Mammary epithelial cell (primary cell): ENCODE data around the gene EYS.

Experiments used
- EZH2 ChIP-seq: IDR thresholded peaks from 2 replicates; pipeline ENCODE4 v1.6.1; 2012; ENCODE audit warnings: low read length, inconsistent platforms, borderline replicate concordance
- TF ChIP-seq, protein P1 (sequence below), 2 donors: IDR thresholded peaks in 1 of 2; conservative IDR thresholded peaks in 1 of 2; 2 replicates each; pipeline ENCODE4 v1.5.1; 2011 to 2012; ENCODE audit warnings: inconsistent platforms in 2 of 2, low read length in 2 of 2, mild to moderate bottlenecking in 2 of 2, control low read depth in 1 of 2, low read depth in 1 of 2; ENCODE audit not compliant: insufficient read depth in 1 of 2; ENCODE audit errors: extremely low read depth in 1 of 2

DNA sequence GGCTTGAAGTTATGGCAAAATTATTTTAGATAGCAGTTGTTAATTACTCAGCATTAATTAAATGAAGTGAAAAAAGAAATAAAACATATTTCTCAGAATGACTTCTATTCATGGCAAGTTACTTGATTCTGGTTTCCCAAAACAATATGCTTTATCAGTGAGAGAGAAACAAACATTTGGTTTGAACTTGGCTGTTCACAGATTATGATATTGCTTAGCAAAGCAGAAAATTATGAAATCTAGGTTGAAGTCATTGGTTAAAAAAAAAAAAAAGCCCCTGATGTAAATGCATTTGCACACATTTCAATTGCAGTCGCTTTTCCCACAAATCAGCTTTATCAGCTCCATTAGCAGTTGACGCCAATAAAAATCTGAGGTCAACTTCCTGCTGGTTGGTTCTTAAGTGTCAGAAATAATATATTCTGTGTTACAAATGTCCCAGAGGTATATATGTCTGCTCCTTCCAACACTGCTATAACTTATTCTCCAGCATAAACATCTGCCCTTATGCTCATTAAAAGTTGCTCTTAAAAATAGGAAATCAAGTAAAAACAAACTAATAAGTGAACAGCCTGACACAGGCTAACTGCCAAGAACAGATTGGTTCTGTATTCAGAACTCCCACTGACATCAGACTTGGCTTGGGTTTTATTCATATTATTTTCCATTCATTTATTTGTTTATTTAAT, 1796.0 kb downstream of the EYS start:
- TF ChIP-seq, protein P1, sequence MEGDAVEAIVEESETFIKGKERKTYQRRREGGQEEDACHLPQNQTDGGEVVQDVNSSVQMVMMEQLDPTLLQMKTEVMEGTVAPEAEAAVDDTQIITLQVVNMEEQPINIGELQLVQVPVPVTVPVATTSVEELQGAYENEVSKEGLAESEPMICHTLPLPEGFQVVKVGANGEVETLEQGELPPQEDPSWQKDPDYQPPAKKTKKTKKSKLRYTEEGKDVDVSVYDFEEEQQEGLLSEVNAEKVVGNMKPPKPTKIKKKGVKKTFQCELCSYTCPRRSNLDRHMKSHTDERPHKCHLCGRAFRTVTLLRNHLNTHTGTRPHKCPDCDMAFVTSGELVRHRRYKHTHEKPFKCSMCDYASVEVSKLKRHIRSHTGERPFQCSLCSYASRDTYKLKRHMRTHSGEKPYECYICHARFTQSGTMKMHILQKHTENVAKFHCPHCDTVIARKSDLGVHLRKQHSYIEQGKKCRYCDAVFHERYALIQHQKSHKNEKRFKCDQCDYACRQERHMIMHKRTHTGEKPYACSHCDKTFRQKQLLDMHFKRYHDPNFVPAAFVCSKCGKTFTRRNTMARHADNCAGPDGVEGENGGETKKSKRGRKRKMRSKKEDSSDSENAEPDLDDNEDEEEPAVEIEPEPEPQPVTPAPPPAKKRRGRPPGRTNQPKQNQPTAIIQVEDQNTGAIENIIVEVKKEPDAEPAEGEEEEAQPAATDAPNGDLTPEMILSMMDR (conservative IDR thresholded peaks at IDR 0.05 in 1 of 2, IDR thresholded peaks at IDR 0.05 in 1 of 2; ENCODE audit: extremely low read depth in 1 of 2, insufficient read depth in 1 of 2, low read depth in 1 of 2, low read length in 2 of 2): no peak
- no peak for TF ChIP-seq EZH2
